ENCODE results near the gene CAPN11.

Gene CAPN11

GRCh38 chr6:44171899-44172546 lies 13.4 kb downstream of the CAPN11 start:
- Histone ChIP-seq H3K36me3 (ENCODE audit: control insufficient read depth in 1 of 2, insufficient read depth in 2 of 2, low read length in 2 of 2) (no peaks in the 10 kb centered on the region), H3K4ac (ENCODE audit: low read depth, low read length) (no peak overlapping the region), H3K4me2 (ENCODE audit: low read length) (no peak overlapping the region), H3K14ac (ENCODE audit: low read length) (no peak overlapping the region), H3K18ac (ENCODE audit: low read length) (no peak overlapping the region), H2AK5ac (ENCODE audit: low read length) (peak overlapping the region; percentile 18), H3K27ac (ENCODE audit: low read depth, low read length) (no peak overlapping the region), H3K23ac (ENCODE audit: low read length) (no peak overlapping the region), H3K27me3 (ENCODE audit: insufficient read depth, low read length) (no peaks in the 10 kb centered on the region), H2BK120ac (ENCODE audit: insufficient read depth, low read length, poor library complexity) (no peak overlapping the region), H4K91ac (ENCODE audit: low read depth, low read length) (peak overlapping the region; percentile 7), H3K9me3 (ENCODE audit: insufficient read depth, low read depth, low read length) (peaks cover 3% of the 10 kb centered on the region), H3K79me2 (ENCODE audit: control insufficient read depth, insufficient read depth, low read length, poor library complexity) (no peaks in the 10 kb centered on the region), H3K79me1 (ENCODE audit: low read length) (peaks cover 7% of the 10 kb centered on the region), H3K4me1 (ENCODE audit: control insufficient read depth in 1 of 2, insufficient read depth in 2 of 2, low read length in 2 of 2) (peaks cover 7 to 10% of the 10 kb centered on the region in 2 experiments), H2BK12ac (ENCODE audit: low read length) (no peak overlapping the region), H2AFZ (ENCODE audit: insufficient read depth, low read length, poor library complexity) (no peak overlapping the region), H4K8ac (ENCODE audit: low read depth, low read length) (no peak overlapping the region), H4K12ac (ENCODE audit: low read depth, low read length) (no peak overlapping the region), H3K9ac (ENCODE audit: low read length) (no peak overlapping the region), H3K4me3 (ENCODE audit: low read depth, low read length) (no peak overlapping the region), H2BK5ac (ENCODE audit: low read depth, low read length, poor library complexity) (no peak overlapping the region)
- WGBS (ENCODE audit: extremely low coverage, insufficient coverage, insufficient read length): no CpG with 5 or more reads among the region's 12 CpGs
- DNase-seq: no peak

DNA sequence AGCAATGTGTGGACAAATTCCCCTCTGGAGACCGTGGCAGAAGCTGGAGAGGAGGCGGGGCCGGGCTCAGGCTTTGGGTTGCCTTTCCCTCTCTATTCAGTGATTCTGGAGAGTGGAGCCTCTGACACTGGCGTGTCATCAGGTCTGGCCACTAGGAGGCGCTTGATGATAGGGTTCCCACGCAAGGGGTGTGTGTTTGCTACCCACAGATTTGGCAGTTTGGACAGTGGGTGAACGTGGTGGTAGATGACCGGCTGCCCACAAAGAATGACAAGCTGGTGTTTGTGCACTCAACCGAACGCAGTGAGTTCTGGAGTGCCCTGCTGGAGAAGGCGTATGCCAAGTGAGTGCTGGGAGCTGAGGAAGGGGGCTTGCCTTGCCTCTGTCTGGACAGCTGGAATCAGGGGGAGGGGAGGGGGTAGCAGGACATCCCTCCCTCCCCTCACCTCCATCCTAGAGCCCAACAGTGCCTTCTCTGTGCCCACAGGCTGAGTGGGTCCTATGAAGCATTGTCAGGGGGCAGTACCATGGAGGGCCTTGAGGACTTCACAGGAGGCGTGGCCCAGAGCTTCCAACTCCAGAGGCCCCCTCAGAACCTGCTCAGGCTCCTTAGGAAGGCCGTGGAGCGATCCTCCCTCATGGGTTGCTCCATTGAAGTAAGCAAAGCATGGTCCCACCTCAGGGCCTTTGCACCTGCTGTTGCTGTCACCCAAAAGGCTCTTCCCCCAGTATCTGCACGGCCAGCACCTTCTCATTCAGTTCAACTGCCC lies 14.3 kb downstream of the CAPN11 start:
- no peak overlapping the region for H3K9ac ChIP-seq (ENCODE audit: low read length)
- H3K36me3 ChIP-seq (ENCODE audit: control insufficient read depth in 1 of 2, insufficient read depth in 2 of 2, low read length in 2 of 2): no peaks in the 10 kb centered on the region
- peaks cover 5% of the 10 kb centered on the region for H3K9me3 ChIP-seq (ENCODE audit: insufficient read depth, low read depth, low read length)
- peak overlapping the region; percentile 25 for H2BK12ac ChIP-seq (ENCODE audit: low read length)
- H3K4me2 ChIP-seq (ENCODE audit: low read length): no peak overlapping the region
- no peak overlapping the region for H2AFZ ChIP-seq (ENCODE audit: insufficient read depth, low read length, poor library complexity)
- peak overlapping the region; percentile 2 for H3K14ac ChIP-seq (ENCODE audit: low read length)
- no peak overlapping the region for H3K27ac ChIP-seq (ENCODE audit: low read depth, low read length)
- peak; percentile 76 to 95 for DNase-seq
- peak overlapping the region; percentile 16 for H2AK5ac ChIP-seq (ENCODE audit: low read length)
- peak overlapping the region; percentile 1 for H4K91ac ChIP-seq (ENCODE audit: low read depth, low read length)
- no peak overlapping the region for H3K23ac ChIP-seq (ENCODE audit: low read length)
- H3K4ac ChIP-seq (ENCODE audit: low read depth, low read length): no peak overlapping the region
- no peak overlapping the region for H4K12ac ChIP-seq (ENCODE audit: low read depth, low read length)
- H3K27me3 ChIP-seq (ENCODE audit: insufficient read depth, low read length): no peaks in the 10 kb centered on the region
- no peak overlapping the region for H3K18ac ChIP-seq (ENCODE audit: low read length)
- H4K8ac ChIP-seq (ENCODE audit: low read depth, low read length): no peak overlapping the region
- H2BK5ac ChIP-seq (ENCODE audit: low read depth, low read length, poor library complexity): no peak overlapping the region
- peak overlapping the region; percentile 34 for H2BK120ac ChIP-seq (ENCODE audit: insufficient read depth, low read length, poor library complexity)
- H3K79me2 ChIP-seq (ENCODE audit: control insufficient read depth, insufficient read depth, low read length, poor library complexity): no peaks in the 10 kb centered on the region
- H3K79me1 ChIP-seq (ENCODE audit: low read length): peaks cover 16% of the 10 kb centered on the region
- H3K4me1 ChIP-seq (ENCODE audit: control insufficient read depth in 1 of 2, insufficient read depth in 2 of 2, low read length in 2 of 2): peaks cover 14 to 17% of the 10 kb centered on the region in 2 experiments
- no CpG with 5 or more reads among the region's 15 CpGs for WGBS (ENCODE audit: extremely low coverage, insufficient coverage, insufficient read length)
- H3K4me3 ChIP-seq (ENCODE audit: low read depth, low read length): no peak overlapping the region

GRCh38 chr6:44176130-44176761 lies 17.6 kb downstream of the CAPN11 start:
- H3K79me2 ChIP-seq (ENCODE audit: control insufficient read depth, insufficient read depth, low read length, poor library complexity): no peaks in the 10 kb centered on the region
- H3K23ac ChIP-seq (ENCODE audit: low read length): no peak overlapping the region
- no peak overlapping the region for H2BK5ac ChIP-seq (ENCODE audit: low read depth, low read length, poor library complexity)
- H2BK120ac ChIP-seq (ENCODE audit: insufficient read depth, low read length, poor library complexity): peak overlapping the region; percentile 24
- no peak overlapping the region for H3K18ac ChIP-seq (ENCODE audit: low read length)
- no peaks in the 10 kb centered on the region for H3K27me3 ChIP-seq (ENCODE audit: insufficient read depth, low read length)
- no peak overlapping the region for H3K27ac ChIP-seq (ENCODE audit: low read depth, low read length)
- DNase-seq: no peak
- H3K14ac ChIP-seq (ENCODE audit: low read length): peak overlapping the region; percentile 75
- no CpG with 5 or more reads among the region's 15 CpGs for WGBS (ENCODE audit: extremely low coverage, insufficient coverage, insufficient read length)
- no peak overlapping the region for H4K12ac ChIP-seq (ENCODE audit: low read depth, low read length)
- peaks cover 18 to 29% of the 10 kb centered on the region in 2 experiments for H3K4me1 ChIP-seq (ENCODE audit: control insufficient read depth in 1 of 2, insufficient read depth in 2 of 2, low read length in 2 of 2)
- H2BK12ac ChIP-seq (ENCODE audit: low read length): peak overlapping the region; percentile 55
- H4K91ac ChIP-seq (ENCODE audit: low read depth, low read length): peak overlapping the region; percentile 60
- H2AFZ ChIP-seq (ENCODE audit: insufficient read depth, low read length, poor library complexity): no peak overlapping the region
- peaks cover 29% of the 10 kb centered on the region for H3K79me1 ChIP-seq (ENCODE audit: low read length)
- H3K9ac ChIP-seq (ENCODE audit: low read length): no peak overlapping the region
- H3K36me3 ChIP-seq (ENCODE audit: control insufficient read depth in 1 of 2, insufficient read depth in 2 of 2, low read length in 2 of 2): no peaks in the 10 kb centered on the region
- H2AK5ac ChIP-seq (ENCODE audit: low read length): peak overlapping the region; percentile 2
- H3K9me3 ChIP-seq (ENCODE audit: insufficient read depth, low read depth, low read length): peaks cover 5% of the 10 kb centered on the region
- no peak overlapping the region for H3K4ac ChIP-seq (ENCODE audit: low read depth, low read length)
- no peak overlapping the region for H3K4me2 ChIP-seq (ENCODE audit: low read length)
- H3K4me3 ChIP-seq (ENCODE audit: low read depth, low read length): peak overlapping the region; percentile 3
- peak overlapping the region; percentile 40 for H4K8ac ChIP-seq (ENCODE audit: low read depth, low read length)

DNA sequence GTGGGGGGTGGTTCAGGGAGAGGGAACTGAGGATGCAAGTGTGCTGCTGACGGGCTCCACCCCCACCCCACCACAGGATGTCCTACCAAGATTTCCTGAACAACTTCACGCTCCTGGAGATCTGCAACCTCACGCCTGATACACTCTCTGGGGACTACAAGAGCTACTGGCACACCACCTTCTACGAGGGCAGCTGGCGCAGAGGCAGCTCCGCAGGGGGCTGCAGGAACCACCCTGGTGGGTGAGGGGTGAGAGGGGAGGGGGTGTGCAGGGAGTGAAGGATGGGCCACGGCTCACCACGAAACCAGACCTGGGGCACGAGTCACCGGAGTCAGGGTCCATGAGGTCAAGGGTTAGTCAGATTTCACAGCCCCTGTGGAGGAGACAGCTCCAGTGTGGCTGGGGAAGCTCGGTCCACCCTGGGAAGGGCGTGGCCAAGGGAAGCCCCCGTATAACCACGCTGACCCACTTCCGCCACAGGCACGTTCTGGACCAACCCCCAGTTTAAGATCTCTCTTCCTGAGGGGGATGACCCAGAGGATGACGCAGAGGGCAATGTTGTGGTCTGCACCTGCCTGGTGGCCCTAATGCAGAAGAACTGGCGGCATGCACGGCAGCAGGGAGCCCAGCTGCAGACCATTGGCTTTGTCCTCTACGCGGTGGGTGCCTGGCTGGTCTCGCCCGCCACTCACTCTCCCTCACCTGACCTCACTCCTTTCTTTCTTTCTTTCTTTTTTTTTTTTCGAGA lies 18.3 kb downstream of the CAPN11 start:
- peak; percentile 8 to 35 for DNase-seq
- peak overlapping the region; percentile 60 for H4K91ac ChIP-seq (ENCODE audit: low read depth, low read length)
- no peaks in the 10 kb centered on the region for H3K79me2 ChIP-seq (ENCODE audit: control insufficient read depth, insufficient read depth, low read length, poor library complexity)
- H3K9me3 ChIP-seq (ENCODE audit: insufficient read depth, low read depth, low read length): peaks cover 5% of the 10 kb centered on the region
- H4K12ac ChIP-seq (ENCODE audit: low read depth, low read length): no peak overlapping the region
- peaks cover 29% of the 10 kb centered on the region for H3K79me1 ChIP-seq (ENCODE audit: low read length)
- peak overlapping the region; percentile 36 for H2AK5ac ChIP-seq (ENCODE audit: low read length)
- peaks cover 18 to 29% of the 10 kb centered on the region in 2 experiments for H3K4me1 ChIP-seq (ENCODE audit: control insufficient read depth in 1 of 2, insufficient read depth in 2 of 2, low read length in 2 of 2)
- H2BK120ac ChIP-seq (ENCODE audit: insufficient read depth, low read length, poor library complexity): peak overlapping the region; percentile 24
- no peaks in the 10 kb centered on the region for H3K27me3 ChIP-seq (ENCODE audit: insufficient read depth, low read length)
- no peak overlapping the region for H3K23ac ChIP-seq (ENCODE audit: low read length)
- H4K8ac ChIP-seq (ENCODE audit: low read depth, low read length): peak overlapping the region; percentile 40
- H3K4ac ChIP-seq (ENCODE audit: low read depth, low read length): peak overlapping the region; percentile 18
- no peaks in the 10 kb centered on the region for H3K36me3 ChIP-seq (ENCODE audit: control insufficient read depth in 1 of 2, insufficient read depth in 2 of 2, low read length in 2 of 2)
- H2AFZ ChIP-seq (ENCODE audit: insufficient read depth, low read length, poor library complexity): peak overlapping the region; percentile 3
- WGBS (ENCODE audit: extremely low coverage, insufficient coverage, insufficient read length): no CpG with 5 or more reads among the region's 24 CpGs
- H3K4me3 ChIP-seq (ENCODE audit: low read depth, low read length): no peak overlapping the region
- peak overlapping the region; percentile 75 for H3K14ac ChIP-seq (ENCODE audit: low read length)
- no peak overlapping the region for H3K4me2 ChIP-seq (ENCODE audit: low read length)
- no peak overlapping the region for H3K9ac ChIP-seq (ENCODE audit: low read length)
- peak overlapping the region; percentile 87 for H2BK5ac ChIP-seq (ENCODE audit: low read depth, low read length, poor library complexity)
- peak overlapping the region; percentile 55 for H2BK12ac ChIP-seq (ENCODE audit: low read length)
- H3K27ac ChIP-seq (ENCODE audit: low read depth, low read length): peak overlapping the region; percentile 95
- H3K18ac ChIP-seq (ENCODE audit: low read length): peak overlapping the region; percentile 10
